ENCODE data around the gene TMEM234. TPM values are rescaled to one million over a fixed set of nuclear protein-coding genes. Genes with fewer than 3 reads are reported as not detected.

Gene TMEM234
- total and polyA plus RNA-seq, 2 of the 13 experiments (the other 11 are each of a cell fraction or from before 2014, with no cell fraction given), result 6.1 to 9.0 TPM

- TF ChIP-seq ZBTB40 (IDR thresholded peaks at IDR 0.05) (no peak), ZBTB40 (CRISPR knock-in tag; IDR thresholded peaks at IDR 0.05) (no peak), MEF2D (CRISPR knock-in tag; IDR thresholded peaks at IDR 0.05) (no peak), SIN3B (IDR thresholded peaks at IDR 0.05; ENCODE audit: low read length) (no peak), AHR (CRISPR knock-in tag; IDR thresholded peaks at IDR 0.05) (no peak), POLR2G (IDR thresholded peaks at IDR 0.05; ENCODE audit: low read depth, low read length) (peak; percentile 22), ZNF326 (CRISPR knock-in tag; IDR thresholded peaks at IDR 0.05; ENCODE audit: borderline replicate concordance) (no peak), ZNF3 (CRISPR knock-in tag; IDR thresholded peaks at IDR 0.05) (no peak), ZNF720 (CRISPR knock-in tag; IDR thresholded peaks at IDR 0.05) (no peak), MED8 (CRISPR knock-in tag; IDR thresholded peaks at IDR 0.05; ENCODE audit: insufficient replicate concordance) (no peak), RBM39 (IDR thresholded peaks at IDR 0.05; ENCODE audit: low read depth, low read length, poor library complexity, severe bottlenecking) (no peak), ZNF619 (CRISPR knock-in tag; IDR thresholded peaks at IDR 0.05) (no peak), RXRB (CRISPR knock-in tag; IDR thresholded peaks at IDR 0.05; ENCODE audit: borderline replicate concordance) (no peak), AGO2 (optimal IDR thresholded peaks at IDR 0.05; ENCODE audit: low read depth, low read length) (peak; percentile 9)
Measured at GRCh38 chr1:32199043-32199716, 23.0 kb downstream of the TMEM234 start (continued).
